SK-N-SH (cell line): ENCODE data around the gene ZNF628. TPM values are rescaled to one million over a fixed set of nuclear protein-coding genes. Genes with fewer than 3 reads are reported as not detected.

ENCODE experiments used
- CTCF ChIA-PET: fragments of 300-600, 350-600 bp; formaldehyde crosslinking; extraction: SDS; loops from one replicate; lab custom pipeline; 2021; lab: Yijun Ruan, JAX
- POLR2A ChIA-PET: fragments of 350-600 bp; sonication (Branson Sonifier 250); formaldehyde crosslinking; extraction: SDS; loops from one replicate; lab custom pipeline; 2020; ENCODE audit warnings: antibody characterized with exemption, inconsistent platforms; lab: Yijun Ruan, JAX
- DNase-seq: peaks from one replicate; pipeline ENCODE4 v3.0.0; 2012
- H2AFZ ChIP-seq: fragments of 200-600 bp; sonication (generic); 2 replicates; pipeline ENCODE4 v1.8.1; 2016; ENCODE audit warnings: antibody characterized with exemption, mild to moderate bottlenecking, low read depth
- H3F3A ChIP-seq: fragments of 200-600 bp; sonication (generic); replicated peaks from 2 replicates; pipeline ENCODE3; 2016; ENCODE audit warnings: antibody characterized with exemption, mild to moderate bottlenecking; ENCODE audit not compliant: insufficient read depth
- H3K27ac ChIP-seq, 2 experiments: fragments of 200-500 bp in 1 of 2; fragments of 200-600 bp in 1 of 2; sonication (Bioruptor generic) in 1 of 2; sonication (generic), shearing (Covaris generic) in 1 of 2; 2 replicates each; pipeline versions ENCODE4 v1.5.1 to v1.6.1; 2014 to 2016; ENCODE audit warnings: low read depth in 2 of 2, inconsistent platforms in 1 of 2, low read length in 1 of 2, mild to moderate bottlenecking in 1 of 2, mixed read lengths in 1 of 2
- H3K27me3 ChIP-seq: fragments of 200-600 bp; sonication (generic), shearing (Covaris generic); 2 replicates; pipeline ENCODE4 v1.6.1; 2016; ENCODE audit warnings: mixed run types; ENCODE audit not compliant: insufficient read depth
- H3K36me3 ChIP-seq, 2 experiments: fragments of 200-500 bp in 1 of 2; fragments of 200-600 bp in 1 of 2; sonication (Bioruptor generic) in 1 of 2; sonication (generic) in 1 of 2; replicated peaks in 1 of 2; 2 replicates each; pipeline versions ENCODE3 to v1.5.1; 2014 to 2016; ENCODE audit warnings: low read length in 1 of 2, mild to moderate bottlenecking in 1 of 2; ENCODE audit not compliant: insufficient read depth in 2 of 2, control insufficient read depth in 1 of 2
- H3K4me1 ChIP-seq, 2 experiments: fragments of 200-500 bp in 1 of 2; fragments of 200-600 bp in 1 of 2; sonication (Bioruptor generic) in 1 of 2; sonication (generic), shearing (Covaris generic) in 1 of 2; 2 replicates each; pipeline versions ENCODE4 v1.5.1 to v1.6.1; 2014 to 2016; ENCODE audit warnings: low read depth in 1 of 2, low read length in 1 of 2, mixed run types in 1 of 2; ENCODE audit not compliant: insufficient read depth in 2 of 2, control insufficient read depth in 1 of 2
- H3K4me2 ChIP-seq: fragments of 200-600 bp; sonication (generic), shearing (Covaris generic); 2 replicates; pipeline ENCODE4 v1.6.1; 2017; ENCODE audit warnings: mixed run types
- H3K4me3 ChIP-seq, 2 experiments: fragments of 200-500 bp in 1 of 2; fragments of 200-600 bp in 1 of 2; sonication (Bioruptor generic) in 1 of 2; sonication (generic), shearing (Covaris generic) in 1 of 2; 2 replicates each; pipeline versions ENCODE4 v1.5.1 to v1.8.1; 2014 to 2016; ENCODE audit warnings: low read depth in 2 of 2, inconsistent platforms in 1 of 2, low read length in 1 of 2, mild to moderate bottlenecking in 1 of 2, mixed read lengths in 1 of 2, moderate library complexity in 1 of 2
- H3K79me2 ChIP-seq: fragments of 200-600 bp; sonication (generic); 2 replicates; pipeline ENCODE4 v1.8.1; 2017; ENCODE audit warnings: mild to moderate bottlenecking; ENCODE audit not compliant: insufficient read depth
- H3K9ac ChIP-seq: fragments of 200-600 bp; sonication (generic); 2 replicates; pipeline ENCODE4 v1.6.1; 2017; ENCODE audit warnings: mixed run types
- H3K9me2 ChIP-seq: fragments of 200-600 bp; sonication (generic); 2 replicates; pipeline ENCODE4 v1.6.1; 2017; ENCODE audit warnings: mixed run types
- H3K9me3 ChIP-seq: fragments of 200-600 bp; sonication (generic); 2 replicates; pipeline ENCODE4 v1.6.1; 2017; ENCODE audit warnings: mixed run types, mild to moderate bottlenecking, moderate library complexity
- H4K20me1 ChIP-seq: fragments of 200-600 bp; sonication (generic); 2 replicates; pipeline ENCODE4 v1.6.1; 2017; ENCODE audit warnings: mild to moderate bottlenecking, mixed run types; ENCODE audit not compliant: insufficient read depth
- CHD2 ChIP-seq: fragments of 150-350 bp; IDR thresholded peaks from 2 replicates; pipeline ENCODE4 v1.6.1; 2018; ENCODE audit warnings: low read length; ENCODE audit not compliant: partially characterized antibody
- EZH2phosphoT487 ChIP-seq: fragments of 200-600 bp; sonication (generic); IDR thresholded peaks from 2 replicates; pipeline ENCODE4 v1.6.1; 2017; ENCODE audit warnings: low read depth, mixed run types, mild to moderate bottlenecking, antibody characterized with exemption, moderate library complexity, borderline replicate concordance
- FOSL2 ChIP-seq: IDR thresholded peaks from 2 replicates; pipeline ENCODE4 v1.4.0; 2012; ENCODE audit warnings: low read depth, mild to moderate bottlenecking, moderate library complexity, borderline replicate concordance
- FOXM1 ChIP-seq: IDR thresholded peaks from 2 replicates; pipeline ENCODE4 v1.4.0; 2012; ENCODE audit warnings: low read depth, mild to moderate bottlenecking
- IRF3 ChIP-seq: fragments of 150-350 bp; IDR thresholded peaks from 2 replicates; pipeline ENCODE4 v1.6.1; 2016; ENCODE audit warnings: mild to moderate bottlenecking, low read depth, low read length
- JUND ChIP-seq: IDR thresholded peaks from 2 replicates; pipeline ENCODE4 v1.4.0; 2012
- MAX ChIP-seq: IDR thresholded peaks from 2 replicates; pipeline ENCODE4 v1.4.0; 2012; ENCODE audit warnings: low read depth
- MXI1 ChIP-seq: IDR thresholded peaks from 2 replicates; pipeline ENCODE4 v1.6.1; 2012; ENCODE audit warnings: mild to moderate bottlenecking, low read depth, low read length, improper control_type of control experiment
- NRF1 ChIP-seq: IDR thresholded peaks from 2 replicates; pipeline ENCODE4 v1.6.1; 2012; ENCODE audit warnings: low read depth, mild to moderate bottlenecking, low read length
- RCOR1 ChIP-seq: fragments of 150-350 bp; IDR thresholded peaks from 2 replicates; pipeline ENCODE4 v1.6.1; 2017; ENCODE audit warnings: antibody characterized with exemption, low read length
- REST ChIP-seq: IDR thresholded peaks from 2 replicates; pipeline ENCODE4 v1.6.1; 2012; ENCODE audit warnings: mild to moderate bottlenecking, low read depth, low read length, moderate library complexity
- RFX5 ChIP-seq: IDR thresholded peaks from 2 replicates; pipeline ENCODE4 v1.6.1; 2012; ENCODE audit warnings: mild to moderate bottlenecking, improper control_type of control experiment, low read length
- TAF1 ChIP-seq: IDR thresholded peaks from 2 replicates; pipeline ENCODE4 v1.6.1; 2012; ENCODE audit warnings: low read depth, mild to moderate bottlenecking, low read length, moderate library complexity, borderline replicate concordance
- USF2 ChIP-seq: fragments of 150-350 bp; IDR thresholded peaks from 2 replicates; pipeline ENCODE4 v1.6.1; 2017; ENCODE audit warnings: antibody characterized with exemption, low read length, low read depth, borderline replicate concordance
- WGBS: methylation state at CpG from one replicate; pipeline ENCODE4 v1.1.6; 2017; ENCODE audit warnings: low lambda C conversion rate; 5-methylcytosine and 5-hydroxymethylcytosine counted together
- polyA plus RNA-seq, 3 experiments: library from polyadenylated mRNA; depleted of rRNA; stranded (reverse); fragments of >200 nt; gene quantifications; 2 replicates each; pipeline ENCODE4 v1.2.3, GENCODE V29; 2012

ZNF628 gene
- polyA plus RNA-seq, 1 of the 3 experiments (the other 2 are of a cell fraction) = 1.6 TPM

GRCh38 chr19:55462722-55463121, 13.7 kb upstream of the ZNF628 start:
- CTCF ChIA-PET = interaction anchor here (0.6 to 1.4 kb wide), 3 partner anchors 9 to 361 kb away, joined by 3 to 8 read pairs (median 5); no protein-coding TSS in a partner anchor
- POLR2A ChIA-PET = no interaction called here
- 95% methylated on average over 11 of the region's 11 CpGs for WGBS
- Histone ChIP-seq H3K9me2 (no peaks in the 10 kb centered on the region), H3K4me1 (peaks cover 12 to 18% of the 10 kb centered on the region in 2 experiments; a peak in 2 of 4 replicates), H3K79me2 (peaks cover 12% of the 10 kb centered on the region; the same call in 1 of the 2 replicates), H3K27ac (no peak overlapping the region), H3K4me3 (no peak overlapping the region), H3K4me2 (peak overlapping the region; percentile 81; the same call in 1 of the 2 replicates), H3K27me3 (no peaks in the 10 kb centered on the region), H2AFZ (no peak overlapping the region), H4K20me1 (no peaks in the 10 kb centered on the region), H3K9ac (no peak overlapping the region), H3K9me3 (no peaks in the 10 kb centered on the region), H3K36me3 (no peaks in the 10 kb centered on the region), H3F3A (peaks cover 23% of the 10 kb centered on the region)
- TF ChIP-seq TAF1 = no peak
- TF ChIP-seq NRF1 = no peak
- TF ChIP-seq REST = no peak
- TF ChIP-seq FOXM1 = no peak
- TF ChIP-seq RFX5 = no peak
- TF ChIP-seq CHD2 = no peak
- no peak for TF ChIP-seq EZH2phosphoT487
- TF ChIP-seq JUND = no peak
- TF ChIP-seq RCOR1 = no peak
- no peak for TF ChIP-seq FOSL2
- TF ChIP-seq MAX = no peak
- TF ChIP-seq IRF3 = no peak
- TF ChIP-seq USF2 = no peak
- TF ChIP-seq MXI1 = no peak
- no peak for DNase-seq
